HG03432 (cell line): Measurements from ENCODE around the gene TAX1BP1.
"Not testable (repeated sequence)": the region's sequence is repeated elsewhere in the genome, so short reads cannot be mapped to it uniquely, and the experiment has no call there.

ENCODE experiments used
- ATAC-seq: cut with Tn5 transposase; IDR thresholded peaks from one replicate; pipeline ENCODE4 v1.9.1; 2021; ENCODE audit warnings: mild to moderate bottlenecking, moderate library complexity; ENCODE audit not compliant: unreplicated experiment

Gene TAX1BP1

DNA sequence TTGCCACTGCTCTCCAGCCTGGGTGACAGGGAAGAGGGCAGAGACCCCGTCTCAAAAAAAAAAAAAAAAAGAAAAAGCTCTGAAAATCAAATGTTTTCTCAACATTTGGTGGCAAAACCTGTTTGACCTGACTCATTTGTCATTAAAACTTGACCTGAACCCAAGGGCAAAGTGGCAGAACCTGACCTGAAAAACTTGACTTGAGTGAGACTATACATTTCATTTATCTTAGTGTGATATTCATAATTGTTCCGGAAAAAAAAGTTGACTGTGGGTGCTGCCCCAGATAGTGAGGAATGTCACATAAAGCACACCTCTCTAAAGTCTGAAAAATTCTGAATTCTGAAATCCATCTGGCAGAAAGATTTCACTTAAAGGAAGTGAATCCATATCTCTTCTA lies 2.3 kb upstream of the TAX1BP1 start:
- ATAC-seq, result no peak

DNA sequence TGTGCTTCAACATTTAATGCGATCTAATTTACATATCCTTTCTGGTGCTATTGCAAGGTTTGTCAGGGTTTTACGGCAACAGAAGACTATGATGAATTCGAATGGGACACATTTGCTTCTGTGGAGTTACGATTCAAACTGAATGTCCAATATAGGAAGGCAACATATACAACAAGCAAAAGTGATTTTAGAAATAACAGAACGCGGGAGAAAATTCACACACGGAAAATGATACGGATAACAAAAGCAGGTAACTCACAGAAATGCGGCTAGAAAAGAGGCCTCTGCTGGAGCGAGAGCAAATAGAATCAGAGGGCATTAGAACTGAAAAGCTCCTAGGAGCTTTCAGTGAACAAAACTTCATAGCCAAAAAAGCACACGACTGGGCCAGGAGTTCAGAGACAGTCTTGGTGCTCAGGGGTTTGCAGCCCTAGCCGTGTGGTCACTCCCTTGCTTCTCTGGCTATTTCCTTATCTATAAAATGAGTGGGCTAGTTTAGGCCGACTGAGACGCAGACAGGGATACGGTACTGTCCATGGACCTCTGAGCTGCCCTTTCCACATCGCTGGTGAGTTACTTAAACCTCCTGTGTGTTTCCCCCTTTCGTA lies 557 bp upstream of the TAX1BP1 start:
- peak; percentile 37 for ATAC-seq

DNA sequence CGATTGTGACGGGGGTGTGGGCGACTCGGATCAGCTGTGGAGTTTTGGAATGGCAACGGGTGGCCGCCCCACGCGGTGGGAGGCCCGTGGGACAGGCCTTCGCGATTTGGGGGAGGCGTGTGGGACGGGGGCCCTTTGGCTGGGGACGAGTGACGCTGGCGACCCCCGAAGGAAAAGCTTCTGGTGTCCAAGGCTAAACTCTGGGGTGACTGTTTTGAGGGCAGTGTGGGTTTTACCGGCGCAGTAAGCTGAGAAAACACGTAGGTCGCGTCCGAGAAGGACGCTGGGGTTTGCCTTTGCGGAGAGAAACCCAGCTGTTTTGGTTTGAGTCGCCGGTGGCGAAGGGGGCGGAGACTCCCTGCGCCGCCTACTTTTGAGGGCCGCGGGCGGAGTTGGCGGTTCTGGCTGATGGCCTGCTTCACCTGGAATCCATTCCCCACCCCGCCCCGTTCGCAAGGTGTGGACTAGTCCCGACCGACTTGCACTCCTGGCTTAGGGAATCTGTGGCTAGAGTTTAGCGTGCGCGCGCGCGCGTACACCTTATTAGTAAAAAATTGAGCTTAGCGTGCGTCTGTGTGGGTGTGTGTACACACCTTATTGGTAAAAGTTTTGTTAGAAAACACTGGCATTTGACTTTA lies 606 bp downstream of the TAX1BP1 start:
- ATAC-seq, result peak; percentile 74

DNA sequence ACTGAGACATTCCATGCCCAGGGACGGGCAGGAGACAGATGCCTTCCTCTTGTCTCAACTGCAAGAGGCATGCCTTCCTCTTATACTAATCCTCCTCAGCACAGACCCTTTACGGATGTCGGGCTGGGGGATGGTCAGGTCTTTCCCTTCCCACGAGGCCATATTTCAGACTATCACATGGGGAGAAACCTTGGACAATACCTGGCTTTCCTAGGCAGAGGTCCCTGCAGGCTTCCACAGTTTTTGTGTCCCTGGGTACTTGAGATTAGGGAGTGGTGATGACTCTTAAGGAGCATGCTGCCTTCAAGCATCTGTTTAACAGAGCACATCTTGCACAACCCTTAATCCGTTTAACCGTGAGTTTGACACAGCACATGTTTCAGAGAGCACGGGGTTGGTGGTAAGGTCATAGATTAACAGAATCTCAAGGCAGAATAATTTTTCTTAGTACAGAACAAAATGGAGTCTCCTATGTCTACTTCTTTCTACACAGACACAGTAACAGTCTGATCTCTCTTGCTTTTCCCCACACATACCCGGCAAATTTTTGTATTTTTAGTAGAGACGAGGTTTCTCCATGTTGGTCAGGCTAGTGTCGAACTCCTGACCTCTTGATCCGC lies 2.2 kb downstream of the TAX1BP1 start:
- ATAC-seq, result not testable (repeated sequence)

DNA sequence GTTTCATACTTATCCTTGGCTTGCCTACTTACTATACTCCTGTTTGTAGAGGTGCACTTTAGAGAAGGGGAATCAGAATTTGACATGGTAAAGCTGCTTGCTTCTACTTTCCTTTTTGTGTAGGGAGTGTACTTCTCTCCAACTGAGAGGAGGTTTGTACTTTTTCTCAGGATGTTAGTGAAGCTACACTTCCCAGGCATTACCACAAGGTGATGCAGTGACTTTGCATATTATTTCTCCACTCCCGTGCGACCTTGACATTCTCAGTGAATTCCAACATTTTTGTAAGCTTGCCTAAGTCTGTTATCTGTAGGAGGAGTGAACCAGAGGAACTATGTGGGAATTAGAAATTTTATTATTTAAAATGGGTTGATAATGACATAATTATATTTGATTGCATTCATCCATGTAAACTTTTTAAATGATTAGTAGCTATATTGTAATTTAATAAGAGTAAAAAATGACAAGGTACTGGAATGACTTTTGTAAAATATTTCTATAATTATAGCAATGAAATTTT lies 5.2 kb downstream of the TAX1BP1 start:
- ATAC-seq, result peak; percentile 29

DNA sequence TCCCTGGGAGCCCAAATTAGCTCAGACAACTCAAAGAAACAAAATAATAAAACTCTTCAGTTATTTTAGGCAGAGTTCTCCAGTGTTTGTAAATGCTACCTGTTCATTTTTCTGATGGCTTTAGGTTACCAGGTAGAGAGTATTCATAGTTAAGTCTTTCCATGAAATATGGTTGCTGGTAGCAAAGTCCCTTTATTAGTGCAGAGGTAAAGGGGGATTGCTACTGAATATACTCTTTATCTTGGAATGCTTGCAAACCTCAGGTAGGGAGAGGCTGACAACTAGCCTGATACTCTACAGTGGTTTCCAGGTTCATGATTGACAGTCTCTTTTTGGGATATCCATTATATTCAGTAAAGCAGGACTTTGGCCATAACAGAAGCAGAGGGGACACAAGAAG lies 6.5 kb downstream of the TAX1BP1 start:
- ATAC-seq, result no peak

DNA sequence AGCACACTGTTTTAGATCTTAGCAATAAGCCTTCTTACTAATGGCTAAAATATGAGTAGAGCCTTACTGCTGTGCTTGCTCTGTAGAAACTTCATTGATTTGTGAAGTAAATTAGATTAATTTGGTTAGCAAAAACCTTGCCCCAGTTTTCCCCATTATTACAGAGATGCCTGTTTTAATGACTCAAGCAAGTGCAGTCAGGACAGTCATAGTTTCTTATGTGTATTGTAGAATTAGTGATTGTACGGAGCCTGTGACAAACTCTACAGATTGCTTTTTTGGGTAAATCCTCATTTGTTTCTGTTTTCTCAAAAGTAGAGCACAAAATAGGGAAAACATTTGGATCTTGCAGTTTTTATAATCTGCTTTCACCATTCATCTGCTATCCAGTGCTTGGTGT lies 7.0 kb downstream of the TAX1BP1 start:
- ATAC-seq, result no peak

DNA sequence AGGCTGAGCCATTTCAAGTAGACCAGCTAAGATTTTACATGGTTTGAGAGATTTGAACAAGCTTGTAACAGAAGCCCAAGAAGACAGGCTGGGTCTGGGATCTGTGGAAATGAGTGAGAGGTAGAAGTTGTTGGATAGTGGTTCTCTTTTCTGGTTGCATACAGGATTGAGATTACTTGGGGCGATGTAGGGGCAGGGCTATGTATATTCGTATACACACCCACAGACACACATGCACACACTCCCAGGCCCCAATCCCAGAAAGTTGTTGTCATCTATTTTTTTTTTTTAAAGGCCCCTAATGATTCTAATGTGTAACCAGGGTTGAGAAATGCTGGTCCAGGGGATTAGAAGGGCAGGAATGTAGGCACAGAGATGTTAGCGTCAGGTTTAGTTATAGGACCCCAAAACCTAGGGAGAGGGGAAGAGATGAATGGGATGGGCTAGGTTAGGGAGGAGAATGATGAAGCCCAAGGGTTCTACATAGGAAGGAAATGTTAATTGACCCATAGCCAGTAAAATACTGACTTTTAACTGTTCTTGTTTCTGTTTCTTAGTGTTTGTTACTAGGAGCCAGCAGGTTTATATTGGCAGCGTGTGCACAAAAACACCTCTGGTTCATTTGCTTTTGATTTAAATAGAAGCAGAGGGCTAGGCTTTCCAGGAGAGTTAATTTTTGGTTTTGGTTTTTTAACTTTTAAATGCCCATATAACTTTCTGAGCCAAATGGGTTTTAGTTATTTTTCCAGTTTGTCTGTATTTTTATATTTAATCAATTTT lies 7.8 kb downstream of the TAX1BP1 start:
- ATAC-seq, result no peak

DNA sequence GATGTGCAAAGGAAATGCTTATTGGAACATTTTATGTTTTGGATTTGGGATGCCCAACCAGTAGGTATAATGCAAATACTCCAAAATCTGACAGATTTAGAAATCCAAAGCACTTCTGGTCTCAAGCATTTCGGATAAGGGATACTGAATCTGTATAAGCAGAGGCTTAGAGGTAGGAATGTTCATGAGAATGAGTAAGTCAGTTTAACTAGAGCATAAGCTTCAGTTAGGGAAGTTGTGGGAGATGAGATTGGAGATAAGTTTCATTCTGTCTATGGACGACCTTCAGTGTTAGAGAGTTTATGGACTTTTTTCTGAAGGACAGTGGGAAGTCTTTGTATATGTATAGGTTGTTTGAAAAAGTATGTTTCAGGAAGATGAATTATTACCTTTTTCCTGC lies 10.4 kb downstream of the TAX1BP1 start:
- ATAC-seq, result no peak

DNA sequence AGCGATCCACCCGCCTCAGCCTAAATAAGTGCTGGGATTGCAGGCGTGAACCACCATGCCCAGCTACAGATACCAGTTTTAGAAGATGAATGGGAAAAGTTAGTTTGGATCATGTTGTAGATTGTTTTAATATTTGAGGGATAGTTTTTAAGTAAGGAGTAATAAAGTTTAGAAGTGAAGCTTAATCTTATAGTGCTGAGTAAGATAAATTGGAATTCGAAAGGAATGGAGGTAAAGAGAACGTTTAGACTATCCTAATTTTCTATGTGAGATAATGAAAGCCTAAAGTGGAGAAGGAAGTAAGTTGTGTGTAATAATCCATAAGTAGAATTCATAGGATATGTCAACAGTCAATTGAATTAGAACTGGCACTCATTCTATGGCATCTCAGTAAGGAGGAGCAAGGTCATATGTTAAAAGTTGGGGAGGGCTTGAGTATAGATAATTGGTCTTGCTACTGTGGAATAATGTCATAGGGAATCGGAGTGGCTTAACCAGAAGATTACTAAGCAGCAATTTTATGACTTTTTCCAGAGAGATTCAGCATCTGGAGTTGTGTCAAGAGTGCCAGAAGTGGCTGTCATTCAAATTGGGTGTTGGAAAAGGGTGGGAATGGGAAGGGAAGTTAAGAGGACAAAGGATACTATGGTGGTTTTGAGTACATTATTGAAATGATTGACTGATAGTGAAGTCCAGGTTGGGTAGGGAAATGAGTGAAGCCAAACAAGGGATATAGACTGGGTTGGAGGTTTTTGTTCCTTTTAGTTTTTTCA lies 12.1 kb downstream of the TAX1BP1 start:
- ATAC-seq, result no peak

DNA sequence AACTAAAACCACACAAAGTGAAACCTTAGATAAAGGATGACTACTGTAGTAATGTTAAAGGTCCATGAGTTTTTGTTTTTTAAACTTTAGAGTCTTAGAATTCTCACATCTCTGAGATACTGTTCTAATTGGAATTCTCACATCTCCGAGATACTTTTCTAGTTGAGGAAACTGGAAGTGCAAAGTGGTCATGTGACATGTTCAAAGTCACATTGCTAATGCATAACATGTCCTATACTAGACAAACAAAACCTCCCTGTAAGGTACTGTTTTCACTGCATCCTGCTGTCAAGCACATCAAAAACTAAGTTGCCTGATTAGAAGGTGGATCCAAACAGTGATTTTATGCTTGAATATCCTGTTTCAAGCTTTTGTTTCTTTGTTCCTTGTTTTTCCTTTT lies 13.9 kb downstream of the TAX1BP1 start:
- no peak for ATAC-seq

DNA sequence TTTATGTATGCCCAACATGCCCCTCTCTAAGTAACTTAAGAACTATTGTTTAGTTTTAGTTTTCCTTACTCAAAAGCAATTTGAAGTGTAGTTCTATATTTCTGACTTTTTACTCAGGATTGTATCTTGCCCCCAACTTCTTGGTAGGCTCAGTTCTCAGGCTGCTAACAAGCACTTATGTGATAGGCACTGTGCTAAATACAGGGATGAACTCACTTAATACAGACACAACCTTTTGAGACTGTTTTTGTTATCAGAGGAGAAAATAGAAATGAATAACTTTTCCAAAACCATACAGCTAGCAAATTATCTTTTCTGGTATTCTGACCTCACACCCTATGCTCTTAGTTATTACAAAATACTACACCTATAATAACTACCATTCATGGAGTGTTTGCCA lies 16.3 kb downstream of the TAX1BP1 start:
- ATAC-seq, result no peak

DNA sequence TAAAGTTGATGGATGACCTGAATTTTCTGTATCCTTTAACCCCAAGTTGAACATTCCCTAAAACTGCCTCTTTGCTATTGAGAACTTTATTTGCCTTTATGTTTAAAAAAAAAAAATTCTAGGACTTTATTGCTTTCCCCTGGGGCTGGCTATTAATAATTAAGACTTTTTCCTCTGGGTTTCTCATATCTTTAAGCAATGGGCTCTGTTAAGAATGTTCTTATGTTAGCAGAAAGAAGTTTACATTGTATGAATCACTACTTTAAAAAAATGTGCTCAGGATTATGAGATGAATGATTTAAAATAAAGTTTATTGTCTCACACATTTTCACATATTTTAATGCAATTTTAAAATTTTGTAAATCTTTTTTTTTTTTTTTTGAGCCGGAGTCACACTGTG lies 19.5 kb downstream of the TAX1BP1 start:
- no peak for ATAC-seq

DNA sequence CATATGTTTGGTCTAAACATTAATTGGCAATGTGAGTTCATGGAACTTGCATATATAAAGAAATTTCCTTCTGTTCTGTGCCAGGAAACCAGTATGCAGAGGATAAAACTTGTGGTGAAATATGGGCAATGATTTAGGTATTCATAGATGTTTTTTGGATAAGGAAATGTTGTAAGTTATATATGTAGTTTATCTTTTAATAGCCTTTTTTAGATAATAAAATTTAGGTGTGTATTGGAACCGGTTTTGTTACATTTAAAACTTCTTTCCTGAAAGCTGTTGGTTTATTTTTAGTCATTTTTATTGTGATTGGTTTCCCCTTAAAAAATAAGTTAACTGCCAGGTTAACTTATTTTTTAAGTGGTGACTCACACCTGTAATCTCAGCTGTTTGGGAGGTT lies 22.1 kb downstream of the TAX1BP1 start:
- no peak for ATAC-seq

DNA sequence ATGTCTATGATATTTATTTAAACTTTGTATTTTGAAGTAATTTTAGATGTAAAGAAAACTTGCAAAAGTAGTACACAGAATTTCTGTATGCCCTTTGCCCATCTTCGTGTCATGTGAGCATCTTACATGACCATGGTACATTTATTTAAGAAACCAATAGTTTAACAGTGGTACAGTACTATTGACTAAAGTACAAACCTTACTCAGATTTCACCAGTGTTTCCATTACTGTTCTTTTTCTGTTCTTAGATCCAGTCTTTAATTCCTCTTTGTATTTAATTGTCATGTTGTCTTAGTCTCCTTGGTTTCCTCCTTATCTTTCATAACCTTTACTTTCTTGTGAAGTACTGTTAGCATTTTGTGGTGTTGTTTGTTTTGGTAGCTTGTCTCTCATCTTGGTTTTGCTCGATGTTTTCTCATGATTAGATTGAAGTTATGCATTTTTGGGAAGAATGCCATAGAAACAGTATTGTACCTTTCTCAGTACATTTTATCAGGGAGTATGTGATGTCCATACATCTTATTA lies 24.1 kb downstream of the TAX1BP1 start:
- ATAC-seq, result no peak

DNA sequence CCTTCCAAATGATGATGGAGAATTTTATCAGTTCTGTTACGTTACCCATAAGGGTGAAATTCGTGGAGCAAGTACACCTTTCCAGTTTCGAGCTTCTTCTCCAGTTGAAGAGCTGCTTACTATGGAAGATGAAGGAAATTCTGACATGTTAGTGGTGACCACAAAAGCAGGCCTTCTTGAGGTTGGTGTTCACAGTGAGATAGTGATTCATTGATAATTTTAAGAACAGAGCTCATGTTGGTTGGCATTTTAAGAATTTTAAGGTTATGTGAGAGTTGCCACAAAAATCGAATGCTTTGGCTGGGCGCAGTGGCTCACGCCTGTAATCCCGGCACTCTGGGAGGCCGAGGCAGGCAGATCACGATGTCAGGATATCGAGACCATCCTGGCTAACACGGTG lies 25.9 kb downstream of the TAX1BP1 start:
- ATAC-seq, result no peak

DNA sequence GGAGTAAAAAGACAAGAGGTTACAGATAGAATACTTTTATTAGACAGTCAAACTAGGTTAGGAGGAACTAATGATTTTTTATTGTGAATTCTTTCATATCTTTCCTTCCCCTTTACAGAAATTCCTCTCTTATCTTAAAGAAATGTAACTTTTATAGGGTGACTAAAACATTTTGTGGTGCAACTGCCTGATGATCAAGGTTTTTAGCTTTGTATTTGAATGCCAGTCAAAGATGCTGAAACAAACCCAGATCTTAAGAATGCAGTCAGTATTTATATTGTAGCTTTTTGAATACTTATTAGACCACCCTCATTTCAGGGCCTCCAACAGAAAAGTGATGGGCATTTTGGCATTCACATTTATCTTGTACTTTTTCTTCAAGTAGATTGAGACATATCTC lies 27.4 kb downstream of the TAX1BP1 start:
- no peak for ATAC-seq

DNA sequence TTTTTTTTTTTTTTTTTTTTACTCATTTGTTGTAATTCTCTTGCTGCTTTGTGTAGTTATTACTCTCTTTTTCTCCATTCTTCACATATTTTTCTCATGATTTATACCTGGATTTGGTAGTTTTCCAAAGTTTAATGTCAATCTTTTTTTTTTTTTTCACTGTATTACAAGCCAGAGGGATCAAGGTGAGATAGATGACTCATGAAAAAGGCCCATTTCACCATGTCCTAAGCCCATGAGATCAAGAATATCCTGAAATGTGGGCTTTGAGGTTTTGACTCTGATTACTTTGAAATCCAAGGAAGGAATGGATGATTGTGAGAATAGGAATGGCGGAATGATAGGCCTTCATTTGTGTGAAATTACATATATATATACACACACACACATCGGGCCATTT lies 31.1 kb downstream of the TAX1BP1 start:
- ATAC-seq, result no peak

DNA sequence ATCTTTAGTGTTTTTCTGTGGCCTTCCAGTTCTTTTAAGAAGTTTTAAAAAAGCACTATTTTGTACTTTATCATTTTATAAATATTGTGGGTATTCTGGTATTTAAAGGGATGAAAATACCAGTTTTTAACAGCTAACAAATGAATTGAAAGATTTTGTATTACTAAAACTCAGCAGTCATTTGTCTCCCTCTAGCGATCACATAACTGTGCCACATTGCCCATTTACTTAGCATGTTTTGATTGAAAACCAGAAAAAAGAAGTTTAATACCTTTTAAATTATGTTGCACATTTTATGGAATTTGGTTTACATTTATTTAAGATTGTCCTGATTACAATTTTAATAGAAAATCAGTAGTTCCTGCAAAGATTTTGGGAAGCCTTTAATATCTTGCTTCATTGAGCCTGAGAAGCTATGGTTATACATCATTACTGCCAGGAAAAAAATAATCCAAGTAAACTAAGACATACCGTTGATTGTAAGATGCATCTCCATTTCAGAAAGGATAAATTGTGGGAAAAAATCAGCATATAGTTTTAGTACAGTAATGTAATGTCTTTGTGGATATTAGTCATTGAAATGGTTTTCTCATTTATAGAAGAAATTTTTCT lies 34.9 kb downstream of the TAX1BP1 start:
- ATAC-seq, result no peak

DNA sequence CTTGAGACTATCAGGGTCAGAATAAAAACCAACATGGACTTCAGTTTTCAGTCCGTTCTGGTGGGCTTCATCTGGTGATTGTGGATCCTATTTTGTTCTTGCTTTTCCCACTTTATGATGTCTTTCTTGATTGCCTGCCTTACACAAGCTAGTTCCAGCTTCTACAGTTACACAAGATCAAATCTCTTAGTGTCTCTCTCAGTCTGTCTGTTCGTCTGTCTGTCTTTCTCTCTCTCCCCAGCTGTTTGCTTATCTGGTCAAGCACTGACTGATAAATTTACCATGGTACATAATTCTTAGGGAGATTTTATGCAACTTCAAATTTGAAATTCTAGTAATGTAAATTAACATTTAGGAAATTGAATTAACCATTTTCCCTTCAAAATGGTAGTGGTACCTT lies 35.8 kb downstream of the TAX1BP1 start:
- no peak for ATAC-seq
